Left kidney (tissue), 2 donors: ENCODE data around the gene DDX21. TPM values are rescaled to one million over a fixed set of nuclear protein-coding genes. Genes with fewer than 3 reads are reported as not detected.
A peak's percentile ranks its signal among the peaks of the same experiment; 100 is the strongest.
"Not testable (repeated sequence)": the region's sequence is repeated elsewhere in the genome, so short reads cannot be mapped to it uniquely, and the experiment has no call there.

Experiments used
- DNase-seq: peaks from one replicate; pipeline ENCODE4 v3.0.0-alpha.2; 2013
- polyA plus RNA-seq: library from polyadenylated mRNA; unstranded; fragments of 120-200 nt; gene quantifications from one replicate; pipeline ENCODE4 v1.2.1, GENCODE V29; 2013; ENCODE audit not compliant: insufficient read length

The DDX21 gene
- polyA plus RNA-seq, 1 donor, result 61.4 TPM

DNA sequence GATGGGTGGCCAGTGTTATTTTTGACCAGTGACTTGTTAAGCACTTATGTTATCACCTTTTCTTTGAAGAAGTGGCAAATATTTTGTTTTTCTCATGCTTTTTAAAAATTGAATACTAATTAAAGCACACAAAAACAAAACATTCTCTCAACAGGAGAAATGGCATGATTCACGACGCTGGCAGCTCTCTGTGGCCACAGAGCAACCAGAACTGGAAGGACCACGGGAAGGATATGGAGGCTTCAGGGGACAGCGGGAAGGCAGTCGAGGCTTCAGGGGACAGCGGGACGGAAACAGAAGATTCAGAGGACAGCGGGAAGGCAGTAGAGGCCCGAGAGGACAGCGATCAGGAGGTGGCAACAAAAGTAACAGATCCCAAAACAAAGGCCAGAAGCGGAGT is 26.4 kb downstream of the DDX21 start:
- no peak for DNase-seq

DNA sequence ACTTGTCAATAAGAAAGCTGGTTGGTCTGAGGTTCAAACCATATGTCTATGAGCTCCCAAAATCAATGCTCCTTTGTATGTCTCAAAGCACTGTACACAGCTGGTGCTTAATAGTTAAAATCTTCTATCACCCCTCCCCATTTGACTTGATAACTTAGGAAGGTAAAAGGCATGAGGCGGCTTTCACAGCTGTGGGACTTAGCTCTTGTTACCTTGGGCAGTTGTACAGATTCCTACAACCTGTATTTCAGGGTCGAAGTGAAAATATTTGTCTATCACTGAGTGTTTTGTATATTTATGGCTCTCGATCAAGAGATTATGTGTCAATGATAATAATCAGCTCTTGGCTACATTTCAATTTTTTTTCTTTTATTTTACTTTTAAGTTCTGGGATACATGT is 31.6 kb downstream of the DDX21 start:
- DNase-seq, result no peak

DNA sequence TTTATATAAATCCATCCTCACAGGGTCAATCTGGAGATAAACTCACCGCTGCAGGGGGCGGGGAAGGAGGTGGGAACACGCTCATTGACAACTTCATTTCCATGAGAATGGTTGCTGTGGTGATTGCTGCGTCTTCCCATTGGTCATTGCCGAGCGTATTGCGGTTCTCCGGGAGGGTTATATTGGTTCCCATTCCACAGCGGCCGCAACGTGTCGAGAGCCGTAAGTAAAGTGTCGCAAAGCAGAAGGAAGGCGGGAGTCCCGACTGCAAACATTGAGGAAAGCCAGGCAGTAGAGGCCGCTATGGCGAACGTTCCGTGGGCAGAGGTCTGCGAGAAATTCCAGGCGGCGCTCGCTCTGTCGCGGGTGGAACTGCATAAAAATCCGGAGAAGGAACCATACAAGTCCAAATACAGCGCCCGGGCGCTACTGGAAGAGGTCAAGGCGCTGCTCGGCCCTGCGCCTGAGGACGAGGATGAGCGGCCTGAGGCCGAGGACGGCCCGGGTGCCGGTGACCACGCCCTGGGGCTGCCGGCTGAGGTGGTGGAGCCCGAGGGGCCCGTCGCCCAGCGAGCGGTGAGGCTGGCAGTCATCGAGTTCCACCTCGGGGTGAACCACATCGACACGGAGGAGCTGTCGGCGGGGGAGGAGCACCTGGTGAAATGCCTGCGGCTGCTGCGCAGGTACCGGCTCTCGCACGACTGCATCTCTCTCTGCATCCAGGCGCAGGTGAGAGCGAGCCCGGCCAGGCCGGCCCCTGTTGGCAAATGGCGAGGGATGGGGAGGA is 32.8 kb downstream of the DDX21 start, which contains the start of gene KIFBP:
KIFBP (plus strand) TSS at position 274 of the 787 bp plus-strand sequence; CDS start at position 304, 30 bp downstream.
- DNase-seq, result peak; percentile 96

DNA sequence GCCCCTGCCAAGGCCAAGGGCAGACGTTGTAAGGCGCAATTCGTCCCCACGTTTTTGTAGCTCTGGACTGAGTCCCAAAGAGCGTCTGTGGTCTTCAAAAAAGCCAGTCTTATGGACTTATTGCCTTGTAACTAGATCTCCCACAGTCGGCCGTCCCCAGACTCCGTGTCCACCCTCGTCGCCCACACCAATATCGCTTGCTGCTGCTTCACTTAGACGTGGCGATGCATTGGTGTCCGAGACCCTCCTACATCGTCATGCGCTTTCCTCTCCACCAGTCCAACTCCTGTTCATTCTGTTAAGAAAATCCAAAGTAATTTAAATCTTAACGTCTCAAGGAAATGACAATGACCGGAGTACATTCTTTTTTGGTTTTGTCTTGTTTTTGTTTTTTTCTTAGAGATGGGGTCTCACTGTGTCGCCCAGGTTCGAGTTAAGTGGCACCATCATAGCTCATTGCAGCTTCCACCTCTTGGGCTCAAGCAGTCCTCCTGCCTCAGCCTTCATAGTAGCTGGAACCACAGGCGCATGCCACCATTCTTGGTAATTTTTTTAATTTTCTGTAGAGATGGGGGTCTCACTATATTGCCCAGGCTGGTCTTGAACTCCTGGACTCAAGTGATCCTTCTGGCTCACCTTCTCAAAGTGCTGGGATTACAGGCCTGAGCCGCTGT is 33.5 kb downstream of the DDX21 start:
- DNase-seq, result peak; percentile 8

DNA sequence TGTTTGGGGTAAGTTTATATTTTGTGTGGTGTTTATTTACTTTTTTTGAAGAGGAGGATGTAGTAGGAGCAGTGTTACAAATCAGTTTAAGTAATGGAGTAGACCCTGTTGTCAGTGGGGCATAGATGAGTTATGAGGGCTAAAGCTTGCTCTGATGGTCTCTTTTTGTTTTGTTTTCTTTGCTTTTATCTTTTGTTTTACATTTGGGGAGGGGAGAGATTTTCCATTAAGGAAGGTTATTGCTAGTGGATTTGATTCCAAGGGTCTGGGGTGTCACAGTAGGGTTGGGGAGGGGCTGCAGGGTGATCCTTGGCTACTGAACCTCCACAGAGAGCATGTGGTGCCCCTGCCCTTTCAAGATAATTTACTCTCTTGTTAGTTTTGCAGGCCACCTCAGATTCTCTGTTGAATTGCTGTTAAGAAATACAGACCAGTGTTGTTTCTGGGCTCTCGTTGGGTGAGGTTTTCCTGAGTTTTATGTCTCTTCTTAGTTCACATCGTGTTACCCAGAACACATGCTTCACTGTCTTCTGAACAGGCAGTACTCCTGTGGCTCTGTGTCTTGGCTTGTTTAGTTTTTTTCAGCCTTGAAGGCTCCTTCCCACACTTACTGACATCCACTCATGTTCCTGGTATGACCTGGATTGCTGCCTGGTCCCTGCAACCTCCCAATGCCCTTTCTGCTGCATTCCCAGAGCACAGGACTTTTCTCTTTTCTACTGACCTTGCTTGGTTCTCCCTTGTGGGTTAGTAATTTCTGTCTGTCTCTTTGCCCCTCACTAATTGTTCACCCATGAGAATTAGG is 36.9 kb downstream of the DDX21 start:
- peak; percentile 29 for DNase-seq

DNA sequence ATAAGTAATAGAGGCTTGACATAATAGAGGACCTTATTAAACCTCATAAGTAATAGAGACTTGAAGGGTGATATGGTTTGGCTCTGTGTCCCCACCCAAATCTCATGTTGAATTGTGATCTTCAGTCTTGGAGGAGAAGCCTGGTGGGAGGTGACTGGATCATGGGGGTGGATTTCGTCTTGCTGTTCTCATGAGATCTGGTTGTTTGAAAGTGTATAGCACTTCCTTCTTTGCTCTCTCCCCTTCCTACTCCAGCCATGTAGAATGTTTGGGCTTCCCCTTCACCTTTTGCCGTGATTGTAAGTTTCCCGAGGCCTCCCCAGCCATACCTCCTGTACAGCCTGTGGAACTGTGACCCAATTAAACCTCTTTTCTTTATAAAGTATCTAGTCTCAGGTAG is 41.2 kb downstream of the DDX21 start:
- no peak for DNase-seq

DNA sequence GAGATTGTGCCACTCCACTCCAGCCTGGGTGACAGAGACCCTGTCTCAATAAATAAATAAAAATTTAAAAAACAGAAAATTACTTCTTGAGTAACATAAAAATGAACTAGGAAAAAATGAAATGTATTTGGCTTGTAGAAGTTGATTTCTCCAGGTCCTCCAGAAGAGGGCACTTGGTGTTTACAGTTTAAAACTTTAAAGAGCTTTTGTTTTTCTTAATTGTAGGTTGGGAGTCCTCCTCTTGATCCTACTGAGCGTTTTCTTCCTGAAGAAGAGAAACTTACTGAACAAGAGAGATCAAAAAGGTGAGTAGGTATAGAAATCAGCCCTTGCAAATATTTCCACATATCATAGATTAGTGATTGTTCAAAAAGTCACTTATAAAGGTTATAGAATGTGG is 48.9 kb downstream of the DDX21 start:
- DNase-seq, result peak; percentile 22

DNA sequence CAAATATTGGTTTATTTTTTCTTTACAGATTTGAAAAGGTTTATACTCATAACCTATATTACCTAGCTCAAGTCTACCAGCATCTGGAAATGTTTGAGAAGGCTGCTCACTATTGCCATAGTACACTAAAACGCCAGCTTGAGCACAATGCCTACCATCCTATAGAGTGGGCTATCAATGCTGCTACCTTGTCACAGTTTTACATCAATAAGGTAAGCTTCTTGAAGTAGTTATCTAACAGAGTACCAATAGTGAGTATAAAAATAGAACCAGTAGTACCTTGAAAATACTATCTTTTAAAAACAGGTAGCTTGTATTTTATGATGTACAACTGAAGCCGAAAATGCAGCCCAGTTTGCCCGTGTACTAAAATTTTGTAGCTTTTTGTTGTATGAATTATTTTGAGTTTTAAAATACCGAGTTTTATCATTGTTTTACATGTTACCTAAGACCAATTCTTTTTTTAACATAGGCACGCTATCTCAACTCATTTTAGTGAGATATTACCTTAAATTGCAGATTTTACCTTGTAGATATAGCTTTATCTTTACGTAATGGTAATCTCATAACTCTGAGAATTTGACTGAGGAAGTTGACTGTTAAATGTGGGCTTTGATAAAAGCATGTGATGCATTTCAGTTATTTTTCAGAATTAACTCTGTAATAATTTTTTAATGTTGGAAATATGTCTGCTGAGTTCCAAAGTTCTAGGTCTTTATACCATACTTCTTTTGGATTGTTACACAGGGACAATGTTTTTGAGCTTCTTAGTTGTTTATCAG is 49.9 kb downstream of the DDX21 start:
- no peak for DNase-seq

DNA sequence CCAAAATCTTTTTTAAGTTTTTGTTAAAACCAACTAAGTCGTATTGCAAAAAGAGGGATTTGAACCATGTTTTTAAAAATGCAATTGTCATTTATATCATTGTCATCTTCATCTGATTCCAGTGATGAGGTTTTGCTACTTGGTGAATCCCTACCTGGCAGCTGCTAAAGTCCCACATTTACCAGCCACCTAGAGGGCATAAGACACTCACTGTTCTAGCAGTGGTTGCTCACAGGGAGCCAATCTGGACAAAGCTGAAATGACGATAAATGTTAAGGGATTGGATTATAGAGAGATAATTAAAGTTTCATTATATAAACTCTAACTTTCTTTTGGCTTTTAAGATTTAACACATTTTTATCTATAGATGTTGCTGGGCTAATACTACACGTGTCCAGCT is 51.3 kb downstream of the DDX21 start:
- DNase-seq, result no peak

DNA sequence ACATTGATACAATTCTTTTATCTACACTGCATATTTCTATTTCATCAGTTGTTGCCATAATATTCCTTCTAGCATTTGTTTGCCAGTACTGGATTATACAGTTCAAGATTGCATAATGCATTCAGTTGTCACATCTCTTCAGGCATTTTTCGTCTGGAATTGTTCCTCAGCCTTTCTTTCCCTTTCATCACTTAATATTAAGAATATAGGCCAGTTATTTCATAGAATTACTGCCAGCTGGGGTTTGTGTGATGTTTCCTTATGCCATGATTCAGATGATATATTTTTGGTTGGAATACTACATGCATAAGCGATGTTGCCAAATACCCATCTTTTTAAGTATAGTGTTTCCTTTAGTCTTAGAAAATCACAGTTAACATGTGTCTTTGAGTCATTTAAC is 53.4 kb downstream of the DDX21 start:
- no peak for DNase-seq

DNA sequence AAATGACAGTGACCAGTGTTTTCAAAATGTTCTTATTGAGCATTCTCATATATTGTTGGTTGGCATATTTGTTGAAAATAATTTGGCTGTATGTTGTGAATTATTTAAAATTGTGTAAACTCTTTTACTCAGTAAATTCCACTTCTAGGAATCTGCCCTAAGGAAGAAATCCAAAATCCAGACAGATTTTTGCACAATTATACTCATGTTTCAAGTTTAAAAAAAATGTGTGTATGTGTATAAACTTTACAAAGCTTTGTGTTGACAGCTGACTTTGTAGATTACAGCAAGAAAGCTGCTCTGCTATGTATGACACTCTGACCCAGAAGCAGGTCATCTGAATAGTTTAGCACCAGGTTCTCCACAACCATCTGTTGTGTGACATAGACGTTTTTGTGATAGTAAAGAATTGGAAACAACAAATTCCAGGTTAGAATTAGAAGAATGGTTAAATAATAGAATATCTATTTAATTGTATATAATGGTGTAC is 54.2 kb downstream of the DDX21 start:
- DNase-seq, result no peak

DNA sequence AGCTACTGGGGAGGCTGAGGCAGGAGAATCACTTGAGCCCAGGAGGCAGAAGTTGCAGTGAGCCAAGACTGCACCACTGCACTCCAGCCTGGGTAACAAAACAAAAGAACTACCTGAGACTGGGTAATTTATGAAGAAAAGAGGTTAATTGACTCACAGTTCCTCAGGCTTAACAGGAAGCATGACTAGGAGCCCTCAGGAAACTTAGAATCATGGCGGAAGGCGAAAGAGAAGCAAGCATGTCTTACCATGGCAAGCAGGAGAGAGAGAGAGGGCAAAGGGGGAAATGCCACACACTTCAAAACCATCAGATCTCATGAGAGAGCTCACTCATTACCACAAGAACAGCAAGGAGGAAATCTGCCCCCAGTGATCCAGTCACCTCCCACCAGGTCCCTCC is 56.8 kb downstream of the DDX21 start:
- not testable (repeated sequence) for DNase-seq

DNA sequence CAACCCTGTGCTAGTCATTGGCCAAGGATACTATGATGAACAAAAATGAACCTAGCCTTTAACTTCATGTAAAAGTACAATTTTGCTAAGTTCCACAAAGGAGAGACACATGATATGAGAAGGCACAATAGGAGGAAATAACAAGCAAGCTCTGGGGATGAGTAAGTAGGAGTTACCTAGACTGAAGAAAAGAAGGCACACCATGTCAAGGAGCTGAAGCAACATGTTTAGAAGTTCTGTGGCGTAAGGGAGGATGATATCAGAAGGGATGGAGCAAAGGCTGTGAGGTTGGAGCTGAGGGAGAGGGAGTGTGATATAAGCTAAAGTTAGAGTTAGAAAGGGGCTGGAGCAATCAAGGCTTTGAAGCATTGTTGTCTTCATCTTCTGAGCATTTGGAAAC is 58.2 kb downstream of the DDX21 start:
- DNase-seq, result no peak

DNA sequence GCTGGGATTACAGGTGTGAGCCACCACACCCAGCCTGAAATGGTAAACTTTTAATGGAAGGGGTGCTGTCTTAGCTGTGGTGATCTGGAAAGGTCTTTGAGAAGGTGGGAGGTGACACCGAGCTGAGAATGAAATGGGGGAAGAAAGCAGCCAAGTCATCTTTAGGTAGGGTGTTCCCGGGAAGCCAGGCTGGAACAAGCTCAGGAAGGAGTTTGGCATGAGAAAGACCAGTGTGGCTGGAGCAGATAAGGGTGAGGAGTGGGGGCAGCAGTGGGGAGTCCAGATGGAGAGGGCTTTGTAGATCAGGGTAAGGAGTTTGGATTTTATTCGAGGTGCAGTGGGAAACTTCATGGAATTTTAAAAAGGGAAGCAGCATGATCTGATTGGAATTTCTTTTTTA is 62.6 kb downstream of the DDX21 start:
- no peak for DNase-seq

DNA sequence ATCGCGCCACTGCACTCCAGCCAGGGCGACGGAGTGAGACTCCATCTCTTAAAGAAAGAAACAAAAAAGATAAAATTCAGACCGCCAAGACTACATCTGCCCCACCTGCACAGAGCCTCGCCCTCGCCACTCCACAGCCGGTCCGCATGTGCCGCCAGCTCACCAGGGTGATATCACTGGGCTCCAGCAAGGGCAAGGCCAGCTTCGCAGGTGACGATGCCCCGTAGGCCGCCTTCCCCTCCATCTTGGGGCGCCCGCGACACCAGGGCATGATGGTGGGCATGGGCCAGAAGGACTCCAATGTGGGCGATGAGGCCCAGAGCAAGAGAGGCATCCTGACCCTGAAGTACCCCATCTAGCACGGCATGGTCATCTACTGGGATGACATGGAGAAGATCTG is 66.6 kb downstream of the DDX21 start:
- no peak for DNase-seq

DNA sequence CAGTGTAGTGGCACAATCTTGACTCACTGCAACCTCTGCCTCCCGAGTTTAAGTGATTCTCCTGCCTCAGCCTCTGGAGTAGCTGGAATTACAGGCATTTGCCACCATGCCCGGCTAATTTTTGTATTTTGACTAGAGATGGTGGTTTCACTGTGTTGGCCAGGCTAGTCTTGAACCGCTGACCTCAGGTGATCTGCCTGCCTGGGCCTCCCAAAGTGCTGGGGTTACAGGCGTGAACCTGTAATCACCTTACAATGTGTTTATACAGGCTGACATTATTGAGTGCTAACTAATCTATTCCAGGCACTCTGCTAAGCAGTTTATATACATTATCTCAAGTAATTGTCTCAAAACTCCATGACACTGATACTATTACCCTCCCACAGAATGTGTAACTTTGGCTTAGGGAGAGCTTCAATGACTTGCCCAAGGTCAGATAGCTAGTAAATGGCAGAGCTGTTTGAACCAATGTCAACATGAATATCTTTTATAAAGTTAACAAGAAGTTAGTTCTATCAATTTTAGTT is 69.5 kb downstream of the DDX21 start:
- no peak for DNase-seq

DNA sequence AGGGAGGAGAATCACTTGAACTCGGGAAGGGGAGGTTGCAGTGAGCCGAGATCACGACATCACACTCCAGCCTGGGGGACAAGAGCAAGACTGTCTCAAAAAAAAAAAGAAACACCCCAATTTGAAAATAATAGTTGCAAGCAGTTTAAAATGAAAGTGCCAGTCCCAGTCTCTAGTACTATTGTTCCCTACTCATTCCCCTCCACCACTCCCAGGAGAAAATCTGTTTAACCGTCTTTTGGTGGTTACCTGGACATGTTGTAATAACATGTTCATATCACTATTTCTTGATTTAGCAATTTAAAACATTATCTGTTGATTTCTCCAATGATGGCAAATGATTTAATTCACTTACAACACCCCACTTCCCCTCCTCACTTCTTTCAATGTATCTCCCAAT is 77.3 kb downstream of the DDX21 start:
- DNase-seq, result no peak
